ENCODE data around the gene CDYL2.

Gene CDYL2

DNA sequence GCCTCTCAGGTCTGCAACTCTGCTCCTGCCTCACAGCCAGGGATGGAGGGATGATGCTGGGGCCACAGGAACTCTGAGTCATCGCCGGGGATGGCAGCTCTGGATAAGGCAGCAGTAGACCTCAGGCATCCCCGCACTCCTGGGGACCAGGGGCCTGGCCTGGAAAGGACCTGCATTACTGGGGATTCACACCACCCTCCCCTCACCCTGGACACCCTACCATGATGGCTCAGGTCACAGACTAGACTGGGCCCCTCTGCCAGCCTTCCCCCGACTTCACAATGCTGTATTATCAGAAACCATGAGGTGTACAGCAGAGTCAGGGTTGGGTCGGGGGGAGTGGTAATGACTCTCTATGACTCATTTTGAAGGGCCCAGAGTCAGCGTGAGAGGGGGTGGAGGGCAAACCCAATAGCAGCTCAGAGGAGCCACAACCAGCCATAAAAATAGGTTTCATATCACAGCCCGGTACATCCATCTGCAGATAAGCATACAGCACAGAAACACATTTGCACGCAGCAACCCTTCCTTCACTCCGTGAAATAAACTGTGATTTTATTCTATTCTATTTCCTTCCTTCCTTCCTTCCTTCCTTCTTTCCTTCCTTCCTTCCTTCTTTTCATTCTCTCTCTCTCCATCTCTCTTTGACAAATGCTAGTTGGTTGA lies 234.8 kb downstream of the CDYL2 start:
- in situ Hi-C loops (cut with MboI; ENCODE audit: low sequenced_read_pairs), result no loop called here

DNA sequence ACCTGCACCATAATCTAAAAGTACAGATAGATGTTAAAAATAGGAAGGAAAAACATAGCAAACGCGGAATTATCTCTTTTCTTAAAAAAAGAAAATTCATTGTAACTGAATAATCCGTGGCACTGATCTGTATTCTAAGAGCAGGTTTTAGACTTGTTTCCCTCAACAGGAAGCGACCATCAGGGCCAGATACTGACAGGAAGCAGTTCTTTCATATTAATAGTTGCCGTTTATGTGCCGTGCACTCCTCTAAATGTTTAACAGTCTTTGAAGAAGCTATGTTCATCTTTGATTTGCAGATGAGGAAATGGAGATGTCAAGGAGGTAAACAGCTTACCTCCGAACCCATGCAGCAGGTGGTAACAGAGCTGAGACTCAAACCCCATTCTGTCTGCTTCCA lies 240.0 kb downstream of the CDYL2 start:
- in situ Hi-C loops (cut with MboI; ENCODE audit: low sequenced_read_pairs), result no loop called here

DNA sequence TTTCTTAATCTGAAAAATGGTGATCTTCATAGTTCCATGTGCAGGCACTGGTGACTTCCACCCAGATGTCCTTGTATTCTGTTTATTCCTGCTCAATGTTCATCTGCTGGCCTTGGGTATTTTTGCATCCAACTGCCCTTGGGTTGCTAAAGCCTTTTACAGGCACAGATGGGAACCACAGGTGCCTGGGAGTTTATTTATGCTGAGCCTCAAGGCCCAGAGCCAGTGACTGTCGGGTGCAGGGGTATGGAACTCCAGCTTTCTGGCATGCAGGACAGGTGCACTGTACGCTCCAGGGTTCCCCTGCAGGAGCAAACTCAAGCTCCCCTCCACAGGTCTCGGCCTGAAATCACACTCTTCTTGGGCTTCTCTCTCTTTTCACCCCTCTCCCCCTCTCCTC lies 241.3 kb downstream of the CDYL2 start:
- in situ Hi-C loops (cut with MboI; ENCODE audit: low sequenced_read_pairs), result no loop called here

DNA sequence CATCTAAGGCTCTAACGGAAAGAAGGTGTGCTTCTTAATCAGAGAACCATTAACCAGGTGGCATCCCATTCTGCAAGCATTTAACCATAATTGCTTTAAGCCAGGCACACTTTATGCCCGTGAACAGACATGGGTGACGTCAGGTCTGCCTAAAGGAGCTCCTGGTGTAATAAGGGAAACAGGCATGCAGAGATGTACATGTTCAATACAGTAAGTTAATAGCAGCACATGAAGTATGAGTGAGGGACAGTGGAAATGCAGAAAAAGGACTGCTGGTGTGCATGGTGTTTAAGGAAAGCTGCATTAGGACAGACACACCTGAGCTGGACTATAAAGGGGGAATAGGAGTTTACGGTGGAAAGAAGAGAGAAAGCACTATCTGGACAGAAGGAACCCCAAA lies 245.0 kb downstream of the CDYL2 start:
- in situ Hi-C loops (cut with MboI; ENCODE audit: low sequenced_read_pairs), result no loop called here

DNA sequence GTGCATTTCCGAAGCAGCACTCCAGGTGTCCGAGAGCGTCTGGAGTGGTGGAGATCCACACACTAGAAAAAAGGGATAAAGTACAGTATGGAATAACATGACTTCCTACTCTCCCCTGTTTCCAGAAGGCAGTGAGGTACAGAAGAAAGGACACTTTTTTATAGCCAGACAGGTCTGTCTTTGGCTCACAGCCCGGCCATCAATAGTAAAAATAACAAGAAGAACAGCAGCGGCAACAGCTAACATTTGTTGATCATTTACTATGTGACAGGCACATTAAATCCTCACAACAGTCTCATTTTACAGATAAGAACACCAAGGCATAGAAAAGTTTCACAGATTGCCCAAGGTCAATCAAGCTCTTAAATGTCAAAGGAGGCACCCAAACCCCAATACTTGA lies 247.4 kb downstream of the CDYL2 start:
- in situ Hi-C loops (cut with MboI; ENCODE audit: low sequenced_read_pairs), result no loop called here

DNA sequence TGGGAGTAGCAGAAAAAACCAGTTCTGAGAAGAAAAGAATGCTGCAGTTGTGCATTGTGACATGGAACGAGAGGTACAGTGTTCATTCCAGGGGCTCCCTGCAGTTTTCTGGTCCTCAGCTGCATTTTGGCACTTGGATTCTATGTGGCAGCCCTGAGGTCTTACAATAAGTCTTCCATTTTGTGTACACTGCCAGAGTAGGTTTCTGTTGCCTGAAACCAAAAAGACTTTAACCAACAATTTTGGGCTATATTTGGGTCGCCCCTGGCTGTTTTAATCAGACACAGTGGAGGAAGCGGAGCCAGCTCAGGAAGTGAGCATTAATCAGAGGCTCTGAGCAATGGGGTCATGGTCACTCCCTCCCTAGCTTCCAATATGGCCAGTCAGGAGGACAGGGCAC lies 247.9 kb downstream of the CDYL2 start:
- in situ Hi-C loops (cut with MboI; ENCODE audit: low sequenced_read_pairs), result no loop called here

DNA sequence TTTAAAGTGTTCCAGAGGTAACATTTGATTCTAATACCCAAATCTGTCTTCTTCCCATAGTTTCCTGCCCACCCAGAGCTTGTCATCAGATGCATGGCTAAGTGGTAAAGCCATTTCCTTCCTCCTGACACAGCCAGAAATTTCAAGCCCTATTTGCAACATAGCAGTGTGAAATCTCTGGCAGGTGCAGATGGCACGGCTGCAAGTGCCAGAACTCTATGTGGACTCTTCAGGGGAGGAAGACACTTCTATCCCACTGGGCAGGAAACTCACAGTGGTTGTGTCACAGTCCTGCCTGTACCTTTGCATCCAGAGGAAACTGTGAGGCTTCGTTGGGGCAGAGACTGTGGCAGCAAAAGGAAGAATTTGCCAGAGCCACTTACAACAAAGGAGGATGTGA lies 250.4 kb downstream of the CDYL2 start:
- in situ Hi-C loops (cut with MboI; ENCODE audit: low sequenced_read_pairs), result no loop called here

DNA sequence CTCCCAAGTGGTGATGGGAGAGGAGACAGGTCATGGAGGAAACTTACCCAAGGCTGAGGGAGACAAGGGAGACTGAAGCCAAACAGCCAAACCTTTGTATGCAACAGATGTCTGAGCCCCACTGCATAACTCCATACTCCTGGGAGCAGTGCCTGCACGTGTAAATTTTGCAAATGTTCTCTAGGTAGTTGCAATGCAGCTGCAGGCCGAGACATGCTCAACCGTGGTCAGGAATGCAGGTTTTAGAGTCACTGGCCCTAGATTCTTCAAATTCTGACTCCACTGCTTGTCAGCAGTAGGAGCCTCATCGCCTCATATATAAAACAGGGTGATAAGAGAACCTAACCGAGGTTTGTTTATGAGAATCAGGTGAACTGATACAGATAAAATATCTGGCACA lies 252.1 kb downstream of the CDYL2 start:
- in situ Hi-C loops (cut with MboI; ENCODE audit: low sequenced_read_pairs), result no loop called here
